Measurements from ENCODE around the gene GPR146. TPM values are rescaled to one million over a fixed set of nuclear protein-coding genes. Genes with fewer than 3 reads are reported as not detected.

GPR146 gene
- total RNA-seq, 2 experiments from 2014 or later = 9.9 to 13.7 TPM

DNA sequence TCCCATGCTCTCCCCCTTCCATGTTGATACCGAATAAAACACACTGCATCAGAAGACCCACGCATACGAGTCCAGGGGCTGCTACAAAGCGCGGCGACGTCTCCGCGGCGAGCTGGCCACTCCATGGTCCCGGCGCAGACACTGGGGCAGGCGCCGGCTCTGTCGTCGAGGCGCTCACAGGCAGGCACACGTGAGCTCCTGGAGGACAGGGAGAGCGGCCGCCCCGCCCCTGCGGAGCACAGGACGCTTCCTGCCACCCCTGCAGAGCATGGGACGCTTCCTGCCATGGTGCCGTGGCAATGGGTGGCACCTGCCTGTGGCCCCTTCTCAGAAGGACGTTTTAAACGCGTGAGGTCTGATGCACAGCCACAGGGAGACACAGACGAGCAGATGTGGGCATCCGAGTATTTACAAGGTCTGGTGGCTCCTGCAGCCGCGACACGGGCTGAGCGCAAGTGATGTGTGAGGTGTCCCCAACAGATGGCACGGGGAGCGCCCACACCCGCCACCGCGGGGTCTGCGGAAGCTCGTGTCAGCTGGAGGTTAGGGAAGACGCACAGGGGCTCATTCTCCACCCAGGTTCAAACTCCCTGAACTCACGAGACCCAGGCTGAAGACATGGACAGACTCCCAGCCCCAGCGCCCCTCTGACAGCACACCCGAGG is 21.4 kb upstream of the GPR146 start:
- POLR2A ChIA-PET = no interaction called here
- Histone ChIP-seq H3K4me3 (ENCODE audit: low read length) (no peak overlapping the region), H3K4me1 (ENCODE audit: insufficient read depth, low read length) (peaks cover 36% of the 10 kb centered on the region), H3K27me3 (ENCODE audit: control insufficient read depth in 1 of 2, insufficient read depth in 2 of 2, low read length in 2 of 2) (no peaks in the 10 kb centered on the region), H3K27ac (ENCODE audit: low read depth in 1 of 2, low read length in 2 of 2) (no peak overlapping the region), H3K36me3 (ENCODE audit: insufficient read depth, low read length) (peaks cover 10% of the 10 kb centered on the region), H3K9me3 (ENCODE audit: control insufficient read depth in 1 of 2, insufficient read depth in 1 of 2, low read length in 2 of 2) (peaks cover 11 to 46% of the 10 kb centered on the region in 2 experiments)
- CTCF ChIA-PET = interaction anchor here (1.3 kb wide), 1 partner anchor 30 kb away, joined by 5 read pairs; no protein-coding TSS in a partner anchor
- Mint-ChIP-seq H3K4me1 (ENCODE audit: low read depth) (peaks cover 30% of the 10 kb centered on the region), H3K27ac (no peak overlapping the region), H3K36me3 (ENCODE audit: low read depth) (peaks cover 42% of the 10 kb centered on the region), H3K27me3 (no peaks in the 10 kb centered on the region), H3K4me3 (no peak overlapping the region), H3K9me3 (no peaks in the 10 kb centered on the region)
- intact Hi-C loops (cut with DNase I, micrococcal nuclease) = no loop called here
- DNase-seq (no peak), ATAC-seq (ENCODE audit: poor library complexity) (no peak)
- TF ChIP-seq, protein P1, sequence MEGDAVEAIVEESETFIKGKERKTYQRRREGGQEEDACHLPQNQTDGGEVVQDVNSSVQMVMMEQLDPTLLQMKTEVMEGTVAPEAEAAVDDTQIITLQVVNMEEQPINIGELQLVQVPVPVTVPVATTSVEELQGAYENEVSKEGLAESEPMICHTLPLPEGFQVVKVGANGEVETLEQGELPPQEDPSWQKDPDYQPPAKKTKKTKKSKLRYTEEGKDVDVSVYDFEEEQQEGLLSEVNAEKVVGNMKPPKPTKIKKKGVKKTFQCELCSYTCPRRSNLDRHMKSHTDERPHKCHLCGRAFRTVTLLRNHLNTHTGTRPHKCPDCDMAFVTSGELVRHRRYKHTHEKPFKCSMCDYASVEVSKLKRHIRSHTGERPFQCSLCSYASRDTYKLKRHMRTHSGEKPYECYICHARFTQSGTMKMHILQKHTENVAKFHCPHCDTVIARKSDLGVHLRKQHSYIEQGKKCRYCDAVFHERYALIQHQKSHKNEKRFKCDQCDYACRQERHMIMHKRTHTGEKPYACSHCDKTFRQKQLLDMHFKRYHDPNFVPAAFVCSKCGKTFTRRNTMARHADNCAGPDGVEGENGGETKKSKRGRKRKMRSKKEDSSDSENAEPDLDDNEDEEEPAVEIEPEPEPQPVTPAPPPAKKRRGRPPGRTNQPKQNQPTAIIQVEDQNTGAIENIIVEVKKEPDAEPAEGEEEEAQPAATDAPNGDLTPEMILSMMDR (IDR thresholded peaks at IDR 0.05) = no peak

DNA sequence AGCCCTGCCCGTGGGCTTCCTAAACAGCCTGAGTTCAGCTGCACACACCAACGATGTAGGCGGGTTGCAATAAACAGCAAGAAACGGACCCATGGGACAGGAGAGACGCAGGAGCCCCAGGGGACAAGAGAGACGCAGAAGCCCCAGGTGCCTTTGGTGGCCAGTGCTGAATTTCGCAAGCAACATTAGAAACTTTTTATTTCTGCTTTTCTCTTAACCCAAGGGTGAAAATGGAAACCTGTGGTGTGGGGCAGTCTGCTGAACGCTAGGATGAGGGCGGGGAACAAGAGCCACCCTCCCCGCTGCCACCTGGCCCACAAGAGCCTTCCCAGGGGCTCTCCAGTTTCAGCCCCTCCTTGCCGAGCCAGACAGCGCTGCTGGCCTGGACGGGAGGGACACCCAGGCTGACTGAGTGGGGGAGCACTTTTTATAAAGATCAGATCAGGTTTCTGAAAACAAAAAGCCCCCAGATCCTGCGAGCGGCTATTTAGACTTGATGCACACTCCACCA is 20.0 kb upstream of the GPR146 start:
- DNase-seq (no peak), ATAC-seq (ENCODE audit: poor library complexity) (no peak)
- Histone ChIP-seq H3K4me3 (ENCODE audit: low read length) (no peak overlapping the region), H3K9me3 (ENCODE audit: control insufficient read depth in 1 of 2, insufficient read depth in 1 of 2, low read length in 2 of 2) (peaks cover 11 to 44% of the 10 kb centered on the region in 2 experiments), H3K4me1 (ENCODE audit: insufficient read depth, low read length) (peaks cover 39% of the 10 kb centered on the region), H3K27me3 (ENCODE audit: control insufficient read depth in 1 of 2, insufficient read depth in 2 of 2, low read length in 2 of 2) (no peaks in the 10 kb centered on the region), H3K36me3 (ENCODE audit: insufficient read depth, low read length) (peaks cover 10% of the 10 kb centered on the region), H3K27ac (ENCODE audit: low read depth in 1 of 2, low read length in 2 of 2) (no peak overlapping the region)
- TF ChIP-seq, protein P1 (IDR thresholded peaks at IDR 0.05) = no peak
- H3K4me1 Mint-ChIP-seq (ENCODE audit: low read depth) = peaks cover 32% of the 10 kb centered on the region
- intact Hi-C loops (cut with DNase I, micrococcal nuclease) = no loop called here
- H3K36me3 Mint-ChIP-seq (ENCODE audit: low read depth) = peaks cover 39% of the 10 kb centered on the region
- ChIA-PET CTCF (interaction anchor here (0.8 kb wide), 1 partner anchor 32 kb away, joined by 3 read pairs; no protein-coding TSS in a partner anchor), POLR2A (interaction anchor here (0.9 kb wide), 1 partner anchor 21 kb away, joined by 3 read pairs; no protein-coding TSS in a partner anchor)
- no peaks in the 10 kb centered on the region for H3K9me3 Mint-ChIP-seq
- H3K4me3 Mint-ChIP-seq = peak overlapping the region; percentile 7
- no peaks in the 10 kb centered on the region for H3K27me3 Mint-ChIP-seq
- H3K27ac Mint-ChIP-seq = no peak overlapping the region

DNA sequence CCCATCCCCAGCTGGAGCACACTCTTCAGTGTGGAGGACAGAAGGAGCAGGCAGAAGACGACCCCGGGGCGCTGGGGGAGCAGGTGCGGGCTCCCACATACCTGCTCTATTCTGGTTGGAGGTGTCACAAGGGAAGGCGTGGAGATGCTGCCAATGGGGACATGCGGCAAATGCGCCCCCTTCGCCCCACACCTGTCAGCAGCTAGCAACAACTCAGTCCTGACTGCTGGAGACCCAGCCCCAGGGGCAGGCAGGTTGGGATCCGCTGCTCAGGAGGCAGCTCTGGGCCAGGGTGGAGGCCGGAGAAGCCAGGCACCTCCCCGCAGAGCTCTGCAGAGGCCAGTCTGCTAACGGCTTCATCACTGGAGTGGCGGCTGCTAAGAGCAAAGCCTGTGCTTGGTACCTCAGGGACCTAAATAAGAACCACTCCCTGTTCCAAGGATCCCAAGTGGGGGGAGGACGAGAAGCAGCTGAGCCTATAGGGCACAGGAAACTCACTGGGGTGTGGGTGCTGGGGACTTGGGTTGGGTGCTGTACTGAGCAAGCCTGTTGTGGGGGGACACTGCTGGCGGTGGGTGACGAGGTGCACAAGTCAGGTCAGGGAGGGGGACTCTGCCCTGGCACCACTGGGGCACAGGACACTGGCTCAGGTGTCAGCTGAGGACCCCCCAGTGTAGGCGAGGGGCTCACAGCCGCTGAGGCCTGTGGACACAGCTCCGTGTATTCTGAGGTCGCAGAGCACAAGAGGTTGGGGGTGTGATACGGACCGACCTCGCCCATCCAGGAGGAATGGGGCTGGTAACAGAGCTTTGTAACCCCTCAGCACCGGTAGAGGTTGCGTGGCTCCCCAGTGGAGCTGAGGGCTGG is 19.2 kb upstream of the GPR146 start:
- TF ChIP-seq, protein P1 (IDR thresholded peaks at IDR 0.05) = no peak

More for the DNA sequence above, 19.2 kb upstream of the GPR146 start:
- Histone ChIP-seq H3K36me3 (ENCODE audit: insufficient read depth, low read length) (peaks cover 10% of the 10 kb centered on the region), H3K27ac (ENCODE audit: low read depth in 1 of 2, low read length in 2 of 2) (no peak overlapping the region), H3K9me3 (ENCODE audit: control insufficient read depth in 1 of 2, insufficient read depth in 1 of 2, low read length in 2 of 2) (peaks cover 11 to 36% of the 10 kb centered on the region in 2 experiments), H3K4me3 (ENCODE audit: low read length) (no peak overlapping the region), H3K27me3 (ENCODE audit: control insufficient read depth in 1 of 2, insufficient read depth in 2 of 2, low read length in 2 of 2) (no peaks in the 10 kb centered on the region), H3K4me1 (ENCODE audit: insufficient read depth, low read length) (peaks cover 46% of the 10 kb centered on the region)
- no peaks in the 10 kb centered on the region for H3K27me3 Mint-ChIP-seq
- POLR2A ChIA-PET = interaction anchor here (0.9 kb wide), 2 partner anchors 20 to 50 kb away, joined by 3 to 5 read pairs; partner anchors contain the start of gene COX19
- no peaks in the 10 kb centered on the region for H3K9me3 Mint-ChIP-seq
- H3K4me1 Mint-ChIP-seq (ENCODE audit: low read depth) = peaks cover 38% of the 10 kb centered on the region
- CTCF ChIA-PET = interaction anchor here (1.5 kb wide), 1 partner anchor 19 kb away, joined by 6 read pairs; the partner anchor contains the start of gene GPR146
- H3K36me3 Mint-ChIP-seq (ENCODE audit: low read depth) = peaks cover 39% of the 10 kb centered on the region
- H3K27ac Mint-ChIP-seq = no peak overlapping the region
- no peak for ATAC-seq (ENCODE audit: poor library complexity)
- DNase-seq = no peak
- H3K4me3 Mint-ChIP-seq = peak overlapping the region; percentile 7
- intact Hi-C loops (cut with DNase I, micrococcal nuclease) = no loop called here

All from CD4-positive, alpha-beta T cell (primary cell).